GM23338 (cell line): ENCODE results near the gene PRLHR. TPM values are rescaled to one million over a fixed set of nuclear protein-coding genes. Genes with fewer than 3 reads are reported as not detected.

Experiments used
- ATAC-seq: fragments of 200-7000 bp; cut with Tn5 transposase; 3 replicates; pipeline ENCODE4 v1.9.1; 2020
- DNase-seq: peaks from one replicate; pipeline ENCODE4 v3.0.0-alpha.2; 2015; ENCODE audit warnings: low spot score
- H2AFZ ChIP-seq: fragments of 200-600 bp; sonication (generic); 2 replicates; pipeline ENCODE4 v1.8.0; 2016; ENCODE audit warnings: antibody characterized with exemption, mild to moderate bottlenecking, moderate library complexity
- H3F3A ChIP-seq: fragments of 200-600 bp; sonication (generic); replicated peaks from 2 replicates; pipeline ENCODE4 v1.8.0; 2017; ENCODE audit warnings: antibody characterized with exemption, mixed run types, low read depth
- H3K27ac ChIP-seq: fragments of 200-600 bp; sonication (generic); 2 replicates; pipeline ENCODE4 v1.6.1; 2016; ENCODE audit warnings: low read depth
- H3K27me3 ChIP-seq: fragments of 200-600 bp; sonication (generic); 2 replicates; pipeline ENCODE4 v1.8.0; 2016; ENCODE audit warnings: mild to moderate bottlenecking, mixed run types, moderate library complexity; ENCODE audit not compliant: insufficient read depth
- H3K36me3 ChIP-seq: fragments of 200-600 bp; sonication (generic); 2 replicates; pipeline ENCODE4 v1.8.0; 2016; ENCODE audit warnings: mild to moderate bottlenecking; ENCODE audit not compliant: insufficient read depth
- H3K4me1 ChIP-seq: fragments of 200-600 bp; sonication (generic); 2 replicates; pipeline ENCODE4 v1.8.0; 2016; ENCODE audit warnings: mild to moderate bottlenecking, moderate library complexity; ENCODE audit not compliant: insufficient read depth
- H3K4me2 ChIP-seq: fragments of 200-600 bp; sonication (generic); 2 replicates; pipeline ENCODE4 v1.7.1; 2017; ENCODE audit warnings: mixed run types
- H3K4me3 ChIP-seq: fragments of 200-600 bp; sonication (generic); 2 replicates; pipeline ENCODE4 v1.6.1; 2016; ENCODE audit warnings: mixed run types
- H3K79me2 ChIP-seq: fragments of 200-600 bp; sonication (generic); replicated peaks from 2 replicates; pipeline ENCODE4 v1.8.0; 2017; ENCODE audit warnings: mild to moderate bottlenecking; ENCODE audit not compliant: insufficient read depth
- H3K9me2 ChIP-seq: fragments of 200-600 bp; sonication (generic); 2 replicates; pipeline ENCODE4 v1.8.0; 2017; ENCODE audit not compliant: insufficient read depth
- H4K20me1 ChIP-seq: fragments of 200-600 bp; sonication (generic); replicated peaks from 2 replicates; pipeline ENCODE4 v1.8.0; 2017; ENCODE audit warnings: mild to moderate bottlenecking; ENCODE audit not compliant: insufficient read depth
- H3K27ac Mint-ChIP-seq: 2 replicates; pipeline ENCODE4 v1.8.0; 2020; ENCODE audit warnings: inconsistent platforms, mild to moderate bottlenecking, moderate library complexity, mixed read lengths
- H3K27me3 Mint-ChIP-seq: 3 replicates; pipeline ENCODE4 v1.8.0; 2022; ENCODE audit warnings: low read depth, mild to moderate bottlenecking, moderate library complexity, mixed read lengths, inconsistent platforms; ENCODE audit not compliant: insufficient read depth, poor library complexity
- H3K36me3 Mint-ChIP-seq: 3 replicates; pipeline ENCODE4 v1.8.0; 2021; ENCODE audit warnings: low read depth, mild to moderate bottlenecking, inconsistent platforms, moderate library complexity, mixed read lengths
- H3K4me1 Mint-ChIP-seq: 3 replicates; pipeline ENCODE4 v1.8.0; 2020; ENCODE audit warnings: mild to moderate bottlenecking, inconsistent platforms, mixed read lengths
- H3K4me3 Mint-ChIP-seq: 3 replicates; pipeline ENCODE4 v1.8.0; 2021; ENCODE audit warnings: moderate library complexity, mild to moderate bottlenecking, inconsistent platforms, mixed read lengths
- H3K9me3 Mint-ChIP-seq: 3 replicates; pipeline ENCODE4 v1.8.0; 2020; ENCODE audit warnings: moderate library complexity, mild to moderate bottlenecking, inconsistent platforms, mixed read lengths
- CREB1 ChIP-seq: fragments of 250-450 bp; sonication (Bioruptor Pico); IDR thresholded peaks from 2 replicates; pipeline ENCODE4 v1.5.0; 2020; ENCODE audit warnings: low read depth, mild to moderate bottlenecking, moderate library complexity
- ETS1 ChIP-seq: IDR thresholded peaks from 2 replicates; pipeline ENCODE4 v1.6.1; 2016; ENCODE audit warnings: antibody characterized with exemption
- EZH2 ChIP-seq: fragments of 200-600 bp; sonication (generic); IDR thresholded peaks from one replicate; pipeline ENCODE4 v1.8.0; 2017; ENCODE audit warnings: antibody characterized with exemption, mild to moderate bottlenecking, low read depth; ENCODE audit not compliant: unreplicated experiment
- EZH2phosphoT487 ChIP-seq: fragments of 200-600 bp; sonication (generic); IDR thresholded peaks from one replicate; pipeline ENCODE4 v1.8.1; 2018; ENCODE audit warnings: antibody characterized with exemption; ENCODE audit not compliant: unreplicated experiment
- JUNB ChIP-seq: IDR thresholded peaks from one replicate; pipeline ENCODE4 v1.6.1; 2016; ENCODE audit warnings: antibody characterized with exemption; ENCODE audit not compliant: unreplicated experiment
- NANOG ChIP-seq: IDR thresholded peaks from 2 replicates; pipeline ENCODE4 v1.6.1; 2016; ENCODE audit warnings: antibody characterized with exemption, borderline replicate concordance
- POLR2AphosphoS5 ChIP-seq: IDR thresholded peaks from 2 replicates; pipeline ENCODE4 v1.6.1; 2016; ENCODE audit warnings: antibody characterized with exemption, low read depth
- REST ChIP-seq: IDR thresholded peaks from one replicate; pipeline ENCODE4 v1.6.1; 2018; ENCODE audit warnings: antibody characterized with exemption; ENCODE audit not compliant: unreplicated experiment
- STAT1 ChIP-seq: IDR thresholded peaks from one replicate; pipeline ENCODE4 v1.6.1; 2016; ENCODE audit warnings: antibody characterized with exemption; ENCODE audit not compliant: unreplicated experiment
- ZNF114 ChIP-seq: fragments of 250-450 bp; sonication (Bioruptor Pico); IDR thresholded peaks from 2 replicates; pipeline ENCODE4 v1.5.0; 2020; ENCODE audit warnings: mild to moderate bottlenecking, moderate library complexity
- ZNF331 ChIP-seq: fragments of 250-450 bp; sonication (Bioruptor Pico); IDR thresholded peaks from 2 replicates; pipeline ENCODE4 v1.5.0; 2020; ENCODE audit warnings: low read depth, mild to moderate bottlenecking, moderate library complexity
- ZNF462 ChIP-seq: fragments of 250-450 bp; sonication (Bioruptor Pico); IDR thresholded peaks from 2 replicates; pipeline ENCODE4 v1.5.0; 2020; ENCODE audit warnings: mild to moderate bottlenecking, moderate library complexity
- polyA plus RNA-seq: library from polyadenylated mRNA; unstranded; fragments of >200 nt; fragmentation: Nextera tagmentation; extraction: Ambion mirVana; gene quantifications from 2 replicates; pipeline ENCODE4 v1.2.1, GENCODE V29; 2016
- total RNA-seq: library from RNA; depleted of rRNA; stranded (reverse); fragments of >200 nt; shearing (Covaris generic); gene quantifications from 2 replicates; pipeline ENCODE4 v1.2.3, GENCODE V29; 2014
- TF ChIP-seq, protein P1 (sequence below), 2 experiments: fragments of 200-600 bp in 1 of 2; sonication (generic) in 1 of 2; conservative IDR thresholded peaks; 2 replicates each; pipeline versions ENCODE4 v1.5.1 to v1.6.1; 2016 to 2017; ENCODE audit warnings: antibody characterized with exemption in 2 of 2, low read depth in 2 of 2, mild to moderate bottlenecking in 2 of 2, moderate library complexity in 1 of 2

The PRLHR gene
- total and polyA plus RNA-seq, 2 experiments from 2014 or later = 0.24 TPM; not detected in 1

DNA sequence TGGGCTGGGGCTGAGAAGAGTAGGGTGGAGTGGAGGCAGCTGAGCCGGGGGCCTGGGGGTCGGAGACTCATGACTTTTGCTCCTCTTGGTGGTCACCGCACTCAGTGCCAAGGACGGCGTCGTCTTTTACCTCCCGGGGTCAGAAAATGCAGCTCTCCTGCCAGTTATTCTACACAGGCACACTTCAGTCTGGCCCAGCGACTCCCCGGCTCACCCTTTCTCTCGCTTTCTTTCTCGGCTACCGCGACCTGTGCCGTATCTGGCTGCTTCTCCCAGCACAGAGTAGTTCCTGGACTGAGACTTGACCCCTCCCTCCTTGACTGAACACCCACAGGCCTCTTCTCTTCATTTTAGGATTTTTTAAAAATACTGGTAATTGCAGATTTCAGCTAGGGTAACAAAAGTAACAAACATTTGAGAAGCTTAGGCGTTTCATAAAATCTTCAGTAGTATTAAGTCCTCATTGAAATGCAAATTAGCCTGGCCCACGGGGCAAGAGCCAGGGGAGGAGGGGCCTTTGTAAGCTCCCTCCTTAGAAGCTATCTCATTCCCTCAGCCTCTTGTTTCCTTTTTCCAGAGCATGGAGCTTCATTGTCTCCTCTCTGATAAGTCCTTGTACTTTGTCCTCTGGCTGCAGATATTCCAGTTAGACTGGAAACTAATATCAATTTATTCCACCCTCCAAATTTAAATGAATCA is 1.1 kb upstream of the PRLHR start:
- Histone ChIP-seq H2AFZ (peak overlapping the region; percentile 56; the same call in 1 of the 2 replicates), H3K4me3 (peak overlapping the region; percentile 60), H3K27me3 (peaks cover 36% of the 10 kb centered on the region), H4K20me1 (no peaks in the 10 kb centered on the region; the same call in 1 of the 2 replicates), H3K27ac (no peak overlapping the region), H3F3A (0 out of 2 replicates have a peak, but pooled peaks cover 3% of the 10 kb centered on the region), H3K9me2 (no peaks in the 10 kb centered on the region), H3K36me3 (no peaks in the 10 kb centered on the region), H3K79me2 (no peaks in the 10 kb centered on the region), H3K4me2 (peak overlapping the region; percentile 83), H3K4me1 (peaks cover 5% of the 10 kb centered on the region; the same call in 1 of the 2 replicates)
- Mint-ChIP-seq H3K4me1 (peaks cover 17% of the 10 kb centered on the region), H3K4me3 (peak overlapping the region; percentile 77), H3K36me3 (no peaks in the 10 kb centered on the region; the same call in 2 of the 3 replicates), H3K9me3 (peaks cover 4% of the 10 kb centered on the region; the same call in 1 of the 3 replicates), H3K27ac (no peak overlapping the region), H3K27me3 (peaks cover 38% of the 10 kb centered on the region)
- no peak for TF ChIP-seq ETS1
- TF ChIP-seq, protein P1, sequence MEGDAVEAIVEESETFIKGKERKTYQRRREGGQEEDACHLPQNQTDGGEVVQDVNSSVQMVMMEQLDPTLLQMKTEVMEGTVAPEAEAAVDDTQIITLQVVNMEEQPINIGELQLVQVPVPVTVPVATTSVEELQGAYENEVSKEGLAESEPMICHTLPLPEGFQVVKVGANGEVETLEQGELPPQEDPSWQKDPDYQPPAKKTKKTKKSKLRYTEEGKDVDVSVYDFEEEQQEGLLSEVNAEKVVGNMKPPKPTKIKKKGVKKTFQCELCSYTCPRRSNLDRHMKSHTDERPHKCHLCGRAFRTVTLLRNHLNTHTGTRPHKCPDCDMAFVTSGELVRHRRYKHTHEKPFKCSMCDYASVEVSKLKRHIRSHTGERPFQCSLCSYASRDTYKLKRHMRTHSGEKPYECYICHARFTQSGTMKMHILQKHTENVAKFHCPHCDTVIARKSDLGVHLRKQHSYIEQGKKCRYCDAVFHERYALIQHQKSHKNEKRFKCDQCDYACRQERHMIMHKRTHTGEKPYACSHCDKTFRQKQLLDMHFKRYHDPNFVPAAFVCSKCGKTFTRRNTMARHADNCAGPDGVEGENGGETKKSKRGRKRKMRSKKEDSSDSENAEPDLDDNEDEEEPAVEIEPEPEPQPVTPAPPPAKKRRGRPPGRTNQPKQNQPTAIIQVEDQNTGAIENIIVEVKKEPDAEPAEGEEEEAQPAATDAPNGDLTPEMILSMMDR (conservative IDR thresholded peaks at IDR 0.05; ENCODE audit: low read depth in 2 of 2) = no peak
- TF ChIP-seq POLR2AphosphoS5 = no peak
- no peak for TF ChIP-seq NANOG
- no peak for TF ChIP-seq ZNF462 (CRISPR knock-in tag)
- no peak for TF ChIP-seq CREB1 (CRISPR knock-in tag)
- TF ChIP-seq ZNF114 (CRISPR knock-in tag) = no peak
- no peak for TF ChIP-seq REST
- no peak for TF ChIP-seq EZH2
- no peak for TF ChIP-seq STAT1
- TF ChIP-seq JUNB = no peak
- no peak for TF ChIP-seq ZNF331
- no peak for TF ChIP-seq EZH2phosphoT487
- ATAC-seq (peak; percentile 12), DNase-seq (peak; percentile 71)
